Endothelial cell of umbilical vein (primary cell): ENCODE measurements around the gene CREBL2. TPM values are rescaled to one million over a fixed set of nuclear protein-coding genes. Genes with fewer than 3 reads are reported as not detected.
"Not testable (repeated sequence)": the region's sequence is repeated elsewhere in the genome, so short reads cannot be mapped to it uniquely, and the experiment has no call there.

ENCODE experiments used
- BruUV-seq: library from RNA; stranded (reverse); fragments of 400-500 nt; replicated peaks from 2 replicates; lab custom pipeline; 2021; lab: Mats Ljungman, UMichigan
- CTCF ChIA-PET: fragments of 300-600, 350-600 bp; sonication (Branson Sonifier 250); formaldehyde crosslinking; loops from one replicate; lab custom pipeline; 2021; ENCODE audit warnings: antibody characterized with exemption, inconsistent platforms; lab: Charles Lee
- POLR2A ChIA-PET: fragments of 300-600, 350-600 bp; sonication (Branson Sonifier 250); formaldehyde crosslinking; loops from one replicate; lab custom pipeline; 2021; ENCODE audit warnings: antibody characterized with exemption, inconsistent platforms; lab: Charles Lee
- DNase-seq: peaks from one replicate; pipeline ENCODE4 v3.0.0-alpha.2; 2011; ENCODE audit warnings: low read depth, low spot score
- FAIRE-seq: peaks from 2 replicates; lab custom pipeline; 2011; peaks lifted over from hg19 to GRCh38; lab: Jason Lieb, UNC
- H2AFZ ChIP-seq: 2 replicates; pipeline ENCODE4 v1.6.0; 2012; ENCODE audit warnings: low read depth, low read length, control low read depth, inconsistent platforms
- H3K27ac ChIP-seq: 2 replicates; pipeline ENCODE4 v1.5.1; 2011; ENCODE audit warnings: low read depth, mild to moderate bottlenecking, control low read depth, low read length, moderate library complexity; ENCODE audit not compliant: insufficient read depth
- H3K27me3 ChIP-seq, 2 experiments: 2 replicates each; pipeline versions ENCODE4 v1.6.0 to v1.6.1; 2011; ENCODE audit warnings: low read length in 2 of 2, mixed read lengths in 1 of 2; ENCODE audit not compliant: control insufficient read depth in 2 of 2, insufficient read depth in 2 of 2
- H3K36me3 ChIP-seq, 2 experiments: 2 replicates in 1 of 2; 3 replicates in 1 of 2; pipeline ENCODE4 v1.5.1; 2011; ENCODE audit warnings: low read length in 2 of 2, mild to moderate bottlenecking in 1 of 2, moderate library complexity in 1 of 2; ENCODE audit not compliant: control insufficient read depth in 2 of 2, insufficient read depth in 2 of 2; ENCODE audit errors: extremely low read depth in 1 of 2
- H3K4me1 ChIP-seq: 3 replicates; pipeline ENCODE4 v1.5.1; 2011; ENCODE audit warnings: mild to moderate bottlenecking, low read length; ENCODE audit not compliant: control insufficient read depth, insufficient read depth; ENCODE audit errors: extremely low read depth
- H3K4me2 ChIP-seq: 2 replicates; pipeline ENCODE4 v1.6.1; 2011; ENCODE audit warnings: low read length, control low read depth, mixed read lengths; ENCODE audit not compliant: insufficient read depth
- H3K4me3 ChIP-seq, 3 experiments: fragments of 200-600 bp in 1 of 3; sonication (generic), shearing (Covaris generic) in 1 of 3; replicated peaks in 1 of 3; 2 replicates each; pipeline ENCODE4 v1.5.1; 2011 to 2016; ENCODE audit warnings: control low read depth in 3 of 3, low read length in 3 of 3, mild to moderate bottlenecking in 2 of 3, inconsistent platforms in 1 of 3, low read depth in 1 of 3, moderate library complexity in 1 of 3; ENCODE audit not compliant: insufficient read depth in 1 of 3
- H3K79me2 ChIP-seq: 2 replicates; pipeline ENCODE4 v1.6.0; 2012; ENCODE audit warnings: low read length, inconsistent platforms; ENCODE audit not compliant: control insufficient read depth, insufficient read depth
- H3K9ac ChIP-seq: replicated peaks from 2 replicates; pipeline ENCODE3; 2011; ENCODE audit warnings: low read length, control low read depth; ENCODE audit not compliant: insufficient read depth; ENCODE audit errors: extremely low read depth
- H3K9me1 ChIP-seq: replicated peaks from 3 replicates; pipeline ENCODE4 v1.6.0; 2011; ENCODE audit warnings: mild to moderate bottlenecking, low read length; ENCODE audit not compliant: control insufficient read depth, insufficient read depth; ENCODE audit errors: extremely low read depth
- H3K9me3 ChIP-seq: replicated peaks from 2 replicates; pipeline ENCODE4 v1.5.1; 2012; ENCODE audit warnings: low read length, inconsistent platforms; ENCODE audit not compliant: control insufficient read depth, insufficient read depth
- H4K20me1 ChIP-seq: replicated peaks from 2 replicates; pipeline ENCODE3; 2011; ENCODE audit warnings: mild to moderate bottlenecking, low read length; ENCODE audit not compliant: control insufficient read depth, insufficient read depth; ENCODE audit errors: extremely low read depth
- CTCF ChIP-seq, 2 donors: IDR thresholded peaks; 1 replicate in 1 of 2; 2 replicates in 1 of 2; pipeline ENCODE4 v1.5.1; 2011; ENCODE audit warnings: low read length in 2 of 2, mild to moderate bottlenecking in 2 of 2, moderate library complexity in 2 of 2, control low read depth in 1 of 2, inconsistent platforms in 1 of 2, low read depth in 1 of 2; ENCODE audit not compliant: insufficient read depth in 1 of 2; ENCODE audit errors: extremely low read depth in 1 of 2
- EZH2 ChIP-seq: IDR thresholded peaks from 2 replicates; pipeline ENCODE4 v1.6.1; 2012; ENCODE audit warnings: borderline replicate concordance, low read depth, mild to moderate bottlenecking, moderate library complexity, low read length, inconsistent platforms; ENCODE audit not compliant: severe bottlenecking
- FOS ChIP-seq: IDR thresholded peaks from 2 replicates; pipeline ENCODE4 v1.6.1; 2011; ENCODE audit warnings: mild to moderate bottlenecking, low read length, moderate library complexity, borderline replicate concordance; ENCODE audit not compliant: insufficient read depth
- GATA2 ChIP-seq: IDR thresholded peaks from 2 replicates; pipeline ENCODE4 v1.7.0; 2011; ENCODE audit warnings: low read depth, mild to moderate bottlenecking, moderate library complexity, mixed read lengths, low read length; ENCODE audit not compliant: insufficient read length, insufficient read depth
- JUN ChIP-seq: IDR thresholded peaks from 2 replicates; pipeline ENCODE4 v1.6.1; 2011; ENCODE audit warnings: borderline replicate concordance, low read depth; ENCODE audit not compliant: insufficient read length, insufficient read depth
- MAX ChIP-seq: IDR thresholded peaks from 2 replicates; pipeline ENCODE4 v1.6.1; 2011; ENCODE audit not compliant: insufficient read depth, insufficient read length
- MYC ChIP-seq: IDR thresholded peaks from one replicate; pipeline ENCODE4 v1.6.1; 2011; ENCODE audit warnings: mild to moderate bottlenecking, low read depth, low read length
- POLR2A ChIP-seq: IDR thresholded peaks from 2 replicates; pipeline ENCODE4 v1.6.1; 2012; ENCODE audit warnings: low read depth, mild to moderate bottlenecking, control low read depth, low read length
- POLR2AphosphoS5 ChIP-seq: IDR thresholded peaks from 2 replicates; pipeline ENCODE4 v1.6.1; 2012; ENCODE audit warnings: low read depth, mild to moderate bottlenecking, control low read depth, low read length, moderate library complexity; ENCODE audit not compliant: insufficient read depth
- dilution Hi-C: fragments of 300-500 bp; cut with MboI; formaldehyde crosslinking; loops from one replicate; pipeline ENCODE4 v1.15.0; 2019; ENCODE audit warnings: low sequenced_read_pairs; ENCODE audit not compliant: extremely low pct_ligation_motif_present
- intact Hi-C: fragments of 100-400 bp; cut with micrococcal nuclease; formaldehyde crosslinking; loops from one replicate; pipeline ENCODE4 v1.10.0; 2022
- polyA plus RNA-seq, 4 experiments: library from polyadenylated mRNA; depleted of rRNA in 3 of 4; stranded (reverse) in 3 of 4; unstranded in 1 of 4; fragments of >200 nt; gene quantifications; 2 replicates each; pipeline versions ENCODE4 v1.2.1 to v1.2.3, GENCODE V29; 2011 to 2012; ENCODE audit warnings: missing spikeins in 1 of 4
- total RNA-seq: library from RNA; stranded (reverse); gene quantifications from 2 replicates; pipeline ENCODE4 v1.2.3, GENCODE V29; 2021

Gene CREBL2
- total and polyA plus RNA-seq, 2 donors (not counting 3 experiments of a cell fraction or from before 2014, with no cell fraction given), result 10.5 to 19.4 TPM

GRCh38 chr12:12592930-12593329, 18.7 kb upstream of the CREBL2 start:
- intact Hi-C loops (no loop called here), dilution Hi-C loops (no loop called here)
- Histone ChIP-seq H3K27me3 (peaks cover 3 to 4% of the 10 kb centered on the region in 2 experiments), H3K79me2 (no peaks in the 10 kb centered on the region), H3K9ac (no peak overlapping the region), H3K4me1 (no peaks in the 10 kb centered on the region), H3K27ac (no peak overlapping the region), H2AFZ (no peak overlapping the region), H3K4me3 (no peak overlapping the region), H3K9me3 (no peaks in the 10 kb centered on the region), H4K20me1 (no peaks in the 10 kb centered on the region), H3K4me2 (no peak overlapping the region), H3K9me1 (no peaks in the 10 kb centered on the region), H3K36me3 (no peaks in the 10 kb centered on the region)
- no peak for DNase-seq
- ChIA-PET POLR2A (no interaction called here), CTCF (interaction anchor here (1.1 to 2.1 kb wide), 5 partner anchors 9 to 62 kb away, joined by 3 to 8 read pairs (median 3); partner anchors contain the start of gene DUSP16)
- no peak for FAIRE-seq
- no TSS peak for BruUV-seq
- TF ChIP-seq GATA2 (no peak), POLR2A (no peak), CTCF (IDR thresholded peaks at IDR 0.05; ENCODE audit: extremely low read depth in 1 of 2, insufficient read depth in 1 of 2, low read depth in 1 of 2, low read length in 2 of 2) (no peak), MYC (no peak), POLR2AphosphoS5 (no peak), EZH2 (no peak), MAX (no peak), FOS (no peak), JUN (no peak)

DNA sequence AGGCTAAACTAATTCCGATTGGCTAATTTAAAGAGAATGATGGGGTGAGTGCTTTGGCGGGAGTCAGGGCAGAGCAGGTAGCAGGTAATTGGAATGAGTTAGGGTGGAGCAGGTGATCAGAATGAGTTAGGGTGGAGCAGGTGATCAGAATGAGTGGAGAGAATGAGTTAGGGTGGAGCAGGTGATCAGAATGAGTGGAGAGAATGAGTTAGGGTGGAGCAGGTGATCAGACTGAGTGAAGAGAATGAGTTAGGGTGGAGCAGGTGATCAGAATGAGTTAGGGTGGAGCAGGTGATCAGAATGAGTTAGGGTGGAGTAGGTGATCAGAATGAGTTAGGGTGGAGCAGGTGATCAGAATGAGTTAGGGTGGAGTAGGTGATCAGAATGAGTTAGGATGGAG, 15.7 kb upstream of the CREBL2 start:
- H3K4me2 ChIP-seq, POLR2A ChIA-PET, H3K27ac ChIP-seq, dilution Hi-C loops, H3K36me3 ChIP-seq, intact Hi-C loops, H3K4me3 ChIP-seq, H2AFZ ChIP-seq, H3K9ac ChIP-seq, CTCF ChIA-PET, H3K79me2 ChIP-seq, H3K4me1 ChIP-seq, DNase-seq, H3K9me1 ChIP-seq, FAIRE-seq, H3K9me3 ChIP-seq, BruUV-seq, H4K20me1 ChIP-seq: not testable (repeated sequence)
- peaks cover 7 to 16% of the 10 kb centered on the region in 2 experiments for H3K27me3 ChIP-seq

DNA sequence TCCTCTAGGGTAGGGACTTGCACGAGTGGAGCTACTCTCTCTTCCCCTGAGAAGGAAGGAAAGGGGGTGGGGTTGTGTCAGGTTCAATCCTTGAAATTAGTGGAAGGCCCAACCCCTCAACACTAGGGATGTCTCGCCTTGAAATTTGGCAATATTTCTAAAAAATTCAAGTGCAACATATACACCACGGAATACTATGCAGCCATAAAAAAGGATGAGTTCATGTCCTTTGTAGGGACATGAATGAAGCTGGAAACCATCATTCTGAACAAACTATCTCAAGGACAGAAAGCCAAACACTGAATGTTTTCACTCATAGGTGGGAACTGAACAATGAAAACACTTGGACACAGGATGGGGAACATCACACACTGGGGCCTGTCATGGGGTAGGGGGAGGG, 15.1 kb upstream of the CREBL2 start:
- H3K9me1 ChIP-seq, H3K4me2 ChIP-seq, H2AFZ ChIP-seq, CTCF ChIA-PET, DNase-seq, H3K79me2 ChIP-seq, FAIRE-seq, H3K36me3 ChIP-seq, H4K20me1 ChIP-seq, POLR2A ChIA-PET, H3K9ac ChIP-seq, H3K4me1 ChIP-seq, dilution Hi-C loops, BruUV-seq, H3K27ac ChIP-seq, H3K9me3 ChIP-seq, H3K4me3 ChIP-seq, intact Hi-C loops: not testable (repeated sequence)
- H3K27me3 ChIP-seq, result peaks cover 7 to 16% of the 10 kb centered on the region in 2 experiments
